Spleen (tissue), 11 donors: Measurements from ENCODE around the gene DUSP16. TPM values are rescaled to one million over a fixed set of nuclear protein-coding genes. Genes with fewer than 3 reads are reported as not detected.
A peak's percentile ranks its signal among the peaks of the same experiment; 100 is the strongest.

Experiments used
- DNase-seq: peaks from one replicate; pipeline ENCODE4 v3.0.0-alpha.2; 2020
- H3K27ac ChIP-seq, 8 donors: fragments of 200-600 bp; sonication (generic) in 7 of 8; 1 replicate in 4 of 8; 2 replicates in 4 of 8; pipeline versions ENCODE4 v1.5.0 to v1.8.0; 2016 to 2021; ENCODE audit warnings: inconsistent platforms in 4 of 8, mild to moderate bottlenecking in 4 of 8, moderate library complexity in 1 of 8
- H3K27me3 ChIP-seq, 7 donors: fragments of 200-600 bp; sonication (generic) in 6 of 7; replicated peaks in 1 of 7; 1 replicate in 4 of 7; 2 replicates in 3 of 7; pipeline versions ENCODE4 v1.5.0 to v1.8.0; 2016 to 2021; ENCODE audit warnings: inconsistent platforms in 3 of 7, mild to moderate bottlenecking in 1 of 7
- H3K36me3 ChIP-seq, 6 donors: fragments of 200-600 bp; sonication (generic) in 5 of 6; 1 replicate in 4 of 6; 2 replicates in 2 of 6; pipeline versions ENCODE4 v1.5.0 to v1.8.0; 2016 to 2021; ENCODE audit warnings: inconsistent platforms in 2 of 6
- H3K4me1 ChIP-seq, 6 donors: fragments of 200-600 bp; sonication (generic) in 5 of 6; 1 replicate in 3 of 6; 2 replicates in 3 of 6; pipeline versions ENCODE4 v1.5.0 to v1.8.0; 2016 to 2021; ENCODE audit warnings: inconsistent platforms in 3 of 6
- H3K4me3 ChIP-seq, 8 donors: fragments of 200-600 bp; sonication (generic) in 7 of 8; 1 replicate in 4 of 8; 2 replicates in 4 of 8; pipeline versions ENCODE4 v1.5.0 to v1.8.0; 2016 to 2021; ENCODE audit warnings: inconsistent platforms in 4 of 8, mild to moderate bottlenecking in 4 of 8, moderate library complexity in 2 of 8
- H3K9me3 ChIP-seq, 8 donors: fragments of 200-600 bp; sonication (generic) in 7 of 8; 1 replicate in 4 of 8; 2 replicates in 4 of 8; pipeline versions ENCODE4 v1.5.0 to v1.8.0; 2016 to 2021; ENCODE audit warnings: inconsistent platforms in 4 of 8
- CTCF ChIP-seq, 11 experiments: fragments of 200-600 bp in 7 of 11; fragments of 450-650 bp in 4 of 11; sonication (generic) in 4 of 11; IDR thresholded peaks in 8 of 11; conservative IDR thresholded peaks in 3 of 11; 1 replicate in 7 of 11; 2 replicates in 4 of 11; pipeline versions ENCODE4 v1.4.0 to v1.8.0; 2016 to 2021; ENCODE audit warnings: antibody characterized with exemption in 11 of 11, inconsistent platforms in 4 of 11, mild to moderate bottlenecking in 1 of 11
- POLR2A ChIP-seq, 3 donors: fragments of 450-650 bp; IDR thresholded peaks; one replicate each; pipeline ENCODE4 v1.5.1; 2017; ENCODE audit warnings: antibody characterized with exemption in 3 of 3, mild to moderate bottlenecking in 1 of 3
- POLR2AphosphoS5 ChIP-seq, 3 donors: sonication (generic); formaldehyde crosslinking; IDR thresholded peaks; one replicate each; pipeline ENCODE4 v1.5.1; 2017; ENCODE audit warnings: antibody characterized with exemption in 3 of 3
- WGBS, 5 donors: extraction: QIAGEN DNeasy Blood & Tissue Kit in 3 of 5; methylation state at CpG; one replicate each; pipeline versions ENCODE4 v1.1.5 to v1.1.7; 2013 to 2018; 5-methylcytosine and 5-hydroxymethylcytosine counted together
- intact Hi-C: fragments of 100-400 bp; cut with DNase I; formaldehyde crosslinking; loops from one replicate; pipeline ENCODE4 v1.15.0; 2023; ENCODE audit warnings: low total_unique reads
- polyA plus RNA-seq, 3 donors: library from polyadenylated mRNA; stranded (reverse); fragments of 200-250 nt; gene quantifications; one replicate each; pipeline ENCODE4 v1.2.1, GENCODE V29; 2013
- total RNA-seq, 7 donors: library from RNA; depleted of rRNA in 3 of 7; stranded (reverse); fragments of >200 nt in 3 of 7; fragmentation: NEBNext Ultra II Directional in 4 of 7; extraction: Animal tissue kit (Norgen Biotek cat#: 25700) in 4 of 7; gene quantifications; one replicate each; pipeline versions ENCODE4 v1.1.0 to v1.2.1, GENCODE V29; 2016 to 2021
- donor health status: healthy with polysubstance abuse.
- donor health status: DM: no; HTN: no; CAD: no; lungs with moderate emphysema.
- donor health status: DM: no; HTN: no; CAD: no.
- donor health status: Bipolar disorder and iron deficiency.
- donor health status: healthy.
- donor health status: DM: no; HTN: no; CAD: no.
- donor health status: DM: yes; HTN: yes; CAD: no.

Gene DUSP16
- total and polyA plus RNA-seq, 10 donors = 2.2 to 43.7 (median 20.8) TPM

- peak overlapping the region in 4 of 8 donors; percentile 65 to 90 (median 72) for H3K4me3 ChIP-seq
- no peaks in the 10 kb centered on the region for H3K27me3 ChIP-seq
- TF ChIP-seq POLR2A (IDR thresholded peaks at IDR 0.05) = no peak
- TF ChIP-seq CTCF (IDR thresholded peaks at IDR 0.05 in 8 of 11, conservative IDR thresholded peaks at IDR 0.05 in 3 of 11) = no peak
- no peak for TF ChIP-seq POLR2AphosphoS5 (IDR thresholded peaks at IDR 0.05)
Observed at GRCh38 chr12:12610711-12611110, 48.0 kb upstream of the DUSP16 start.

GRCh38 chr12:12609692-12610091, 47.0 kb upstream of the DUSP16 start:
- 93 to 100% (median 96%) methylated on average over 3 of the region's 3 CpGs for WGBS, 5 donors
- intact Hi-C loops = no loop called here
- TF ChIP-seq CTCF (IDR thresholded peaks at IDR 0.05 in 8 of 11, conservative IDR thresholded peaks at IDR 0.05 in 3 of 11) = no peak
- TF ChIP-seq POLR2AphosphoS5 (IDR thresholded peaks at IDR 0.05) = no peak
- TF ChIP-seq POLR2A (IDR thresholded peaks at IDR 0.05) = no peak

More at GRCh38 chr12:12610711-12611110, 48.0 kb upstream of the DUSP16 start:
- WGBS, 5 donors = 71 to 89% (median 86%) methylated on average over 4 of the region's 4 CpGs
- Histone ChIP-seq H3K4me1 (peaks cover 14 to 47% (median 39%) of the 10 kb centered on the region in 6 donors), H3K27ac (peak overlapping the region; percentile 82 to 98 (median 94)), H3K36me3 (peaks cover 0 to 5% (median 0%) of the 10 kb centered on the region in 6 donors), H3K9me3 (no peaks in the 10 kb centered on the region)
- no peak for DNase-seq
- intact Hi-C loops = no loop called here

DNA sequence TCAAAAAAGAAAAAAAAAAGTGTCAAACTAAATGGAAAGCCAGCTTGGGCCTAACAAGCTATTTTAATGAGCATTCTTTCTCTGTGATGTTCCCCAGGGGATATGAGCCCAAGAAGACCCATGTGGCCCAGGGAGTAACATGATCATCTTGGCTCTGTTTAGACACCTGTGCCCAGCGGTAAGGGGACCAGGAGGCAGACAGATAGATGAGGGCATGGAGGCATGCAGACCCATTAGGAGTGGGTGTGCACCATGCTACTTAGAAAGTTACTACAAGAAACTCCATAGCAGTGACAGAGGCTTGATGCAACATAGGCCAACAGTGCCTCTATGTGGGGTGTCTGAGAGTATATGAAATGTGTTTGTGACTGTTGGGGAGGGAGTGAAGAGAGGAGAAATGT, 45.9 kb upstream of the DUSP16 start:
- intact Hi-C loops = no loop called here
- H3K27me3 ChIP-seq = no peaks in the 10 kb centered on the region
- peaks cover 12 to 27% (median 20%) of the 10 kb centered on the region in 6 donors for H3K4me1 ChIP-seq
- H3K4me3 ChIP-seq = no peak overlapping the region
- TF ChIP-seq CTCF (IDR thresholded peaks at IDR 0.05 in 8 of 11, conservative IDR thresholded peaks at IDR 0.05 in 3 of 11) (no peak), POLR2AphosphoS5 (IDR thresholded peaks at IDR 0.05) (no peak), POLR2A (IDR thresholded peaks at IDR 0.05) (no peak)
- peak overlapping the region in 2 of 8 donors; percentile 10 to 45 for H3K27ac ChIP-seq
- H3K9me3 ChIP-seq = no peaks in the 10 kb centered on the region
- H3K36me3 ChIP-seq = no peaks in the 10 kb centered on the region
- WGBS, 5 donors = 93 to 100% (median 97%) methylated on average over 1 of the region's 1 CpG
- DNase-seq = no peak

More at GRCh38 chr12:12609692-12610091, 47.0 kb upstream of the DUSP16 start:
- H3K27ac ChIP-seq = no peak overlapping the region
- no peak for DNase-seq
- no peak overlapping the region for H3K4me3 ChIP-seq
- H3K4me1 ChIP-seq = peaks cover 13 to 38% (median 30%) of the 10 kb centered on the region in 6 donors
- no peaks in the 10 kb centered on the region for H3K9me3 ChIP-seq
- H3K36me3 ChIP-seq = peaks cover 0 to 4% (median 0%) of the 10 kb centered on the region in 6 donors
- no peaks in the 10 kb centered on the region for H3K27me3 ChIP-seq

- Histone ChIP-seq H3K27me3 (no peaks in the 10 kb centered on the region), H3K36me3 (no peaks in the 10 kb centered on the region), H3K4me3 (no peak overlapping the region), H3K27ac (peak overlapping the region in 5 of 8 donors; percentile 27 to 65 (median 45)), H3K4me1 (peaks cover 0 to 12% (median 7%) of the 10 kb centered on the region in 6 donors), H3K9me3 (no peaks in the 10 kb centered on the region)
- no peak for DNase-seq
- intact Hi-C loops = no loop called here
- 47 to 73% (median 64%) methylated on average over 7 of the region's 7 CpGs for WGBS, 5 donors
- TF ChIP-seq POLR2AphosphoS5 (IDR thresholded peaks at IDR 0.05) (no peak), CTCF (IDR thresholded peaks at IDR 0.05 in 8 of 11, conservative IDR thresholded peaks at IDR 0.05 in 3 of 11) (no peak), POLR2A (IDR thresholded peaks at IDR 0.05) (no peak)
Observed at GRCh38 chr12:12606781-12607589, 44.3 kb upstream of the DUSP16 start.
